Fibroblast of the conjunctiva (primary cell): ENCODE results near the gene LRR1.
"Not testable (repeated sequence)": the region's sequence is repeated elsewhere in the genome, so short reads cannot be mapped to it uniquely, and the experiment has no call there.

Experiments
- DNase-seq: peaks from one replicate; pipeline ENCODE4 v3.0.0-alpha.2; 2010; ENCODE audit warnings: low read depth

LRR1 gene

GRCh38 chr14:49598485-49599300 is at the start of gene LRR1:
Gene LRR1 (plus strand): TSS chr14:49598940. CDS start chr14:49599021, 81 bp downstream.
- peak; percentile 60 for DNase-seq

GRCh38 chr14:49549446-49549845 is 49.3 kb upstream of the LRR1 start:
- DNase-seq = no peak

- no peak for DNase-seq
Observed at GRCh38 chr14:49549881-49550280, 48.9 kb upstream of the LRR1 start.

GRCh38 chr14:49550286-49551184 is 48.2 kb upstream of the LRR1 start:
- no peak for DNase-seq

- no peak for DNase-seq
Observed at GRCh38 chr14:49551569-49551968, 47.2 kb upstream of the LRR1 start.

GRCh38 chr14:49553106-49553505 is 45.6 kb upstream of the LRR1 start:
- DNase-seq = no peak

GRCh38 chr14:49553892-49554291 is 44.8 kb upstream of the LRR1 start:
- no peak for DNase-seq

- DNase-seq = no peak
Observed at GRCh38 chr14:49559979-49560768, 38.6 kb upstream of the LRR1 start.

GRCh38 chr14:49566714-49567113 is 32.0 kb upstream of the LRR1 start:
- DNase-seq = no peak

GRCh38 chr14:49569281-49569680 is 29.5 kb upstream of the LRR1 start:
- DNase-seq = no peak

- no peak for DNase-seq
Observed at GRCh38 chr14:49574038-49574437, 24.7 kb upstream of the LRR1 start.

GRCh38 chr14:49578141-49578540 is 20.6 kb upstream of the LRR1 start:
- DNase-seq = no peak

GRCh38 chr14:49579841-49580240 is 18.9 kb upstream of the LRR1 start:
- DNase-seq = no peak

GRCh38 chr14:49581209-49582112 is 17.3 kb upstream of the LRR1 start:
- DNase-seq = no peak

GRCh38 chr14:49582113-49582977 is 16.4 kb upstream of the LRR1 start:
- DNase-seq = no peak

- DNase-seq = no peak
Observed at GRCh38 chr14:49583629-49584028, 15.1 kb upstream of the LRR1 start.

- no peak for DNase-seq
Observed at GRCh38 chr14:49584058-49584457, 14.7 kb upstream of the LRR1 start.

- DNase-seq = not testable (repeated sequence)
Observed at GRCh38 chr14:49584981-49585640, 13.6 kb upstream of the LRR1 start.

- peak; percentile 99 for DNase-seq
Observed at GRCh38 chr14:49585803-49586672, 12.7 kb upstream of the LRR1 start, which contains the start of gene RPS29. Gene RPS29 (minus strand): TSS chr14:49586380. CDS start chr14:49586346, 34 bp downstream.
